KMS-11 (cell line): ENCODE measurements around the gene ANKRD10.

Experiments
- H2AFZ ChIP-seq: fragments of 200-600 bp; sonication (generic); 2 replicates; pipeline ENCODE4 v1.6.1; 2016; ENCODE audit warnings: antibody characterized with exemption, mixed run types, low read depth
- H3K27ac ChIP-seq: fragments of 200-600 bp; sonication (generic); 2 replicates; pipeline ENCODE4 v1.6.1; 2016; ENCODE audit warnings: mild to moderate bottlenecking, mixed run types
- H3K27me3 ChIP-seq: fragments of 200-600 bp; sonication (generic); 2 replicates; pipeline ENCODE4 v1.6.1; 2017; ENCODE audit warnings: mild to moderate bottlenecking, low read depth, mixed run types, moderate library complexity; ENCODE audit not compliant: insufficient read depth
- H3K36me3 ChIP-seq: fragments of 200-600 bp; sonication (generic); 2 replicates; pipeline ENCODE4 v1.6.1; 2017; ENCODE audit warnings: mild to moderate bottlenecking, mixed run types; ENCODE audit not compliant: insufficient read depth
- H3K4me1 ChIP-seq: fragments of 200-600 bp; sonication (generic); 2 replicates; pipeline ENCODE4 v1.6.1; 2016; ENCODE audit warnings: mild to moderate bottlenecking, low read depth, mixed run types; ENCODE audit not compliant: poor library complexity, severe bottlenecking
- H3K4me2 ChIP-seq: fragments of 200-600 bp; sonication (generic); 2 replicates; pipeline ENCODE4 v1.7.0; 2016; ENCODE audit warnings: mild to moderate bottlenecking, mixed run types
- H3K4me3 ChIP-seq: fragments of 200-600 bp; sonication (generic); IDR thresholded peaks from 2 replicates; pipeline ENCODE4 v1.6.1; 2017; ENCODE audit warnings: low read depth, low read length, mixed read lengths; ENCODE audit not compliant: insufficient read depth
- H3K79me2 ChIP-seq: fragments of 200-600 bp; sonication (generic); 2 replicates; pipeline ENCODE4 v1.6.1; 2016; ENCODE audit warnings: low read depth, mixed run types; ENCODE audit not compliant: insufficient read depth
- H3K9ac ChIP-seq: fragments of 200-600 bp; sonication (generic); 2 replicates; pipeline ENCODE4 v1.6.1; 2016; ENCODE audit warnings: mild to moderate bottlenecking, mixed run types
- H4K20me1 ChIP-seq: fragments of 200-600 bp; sonication (generic); 2 replicates; pipeline ENCODE4 v1.6.1; 2016; ENCODE audit warnings: mild to moderate bottlenecking, mixed run types; ENCODE audit not compliant: insufficient read depth
- CTCF ChIP-seq: fragments of 200-600 bp; sonication (generic); conservative IDR thresholded peaks from 2 replicates; pipeline ENCODE4 v1.6.1; 2017; ENCODE audit warnings: low read depth, mild to moderate bottlenecking, antibody characterized with exemption, low read length, moderate library complexity, mixed read lengths

ANKRD10 gene

GRCh38 chr13:110929104-110929777 lies 14.4 kb upstream of the ANKRD10 start:
- H3K27me3 ChIP-seq = no peaks in the 10 kb centered on the region
- H3K4me3 ChIP-seq = no peak overlapping the region
- H3K4me2 ChIP-seq = no peak overlapping the region
- H3K4me1 ChIP-seq = no peaks in the 10 kb centered on the region
- no peaks in the 10 kb centered on the region for H4K20me1 ChIP-seq
- TF ChIP-seq CTCF = no peak
- H2AFZ ChIP-seq = no peak overlapping the region
- no peaks in the 10 kb centered on the region for H3K36me3 ChIP-seq
- H3K27ac ChIP-seq = no peak overlapping the region
- no peaks in the 10 kb centered on the region for H3K79me2 ChIP-seq
- no peak overlapping the region for H3K9ac ChIP-seq

GRCh38 chr13:110925023-110925612 lies 10.2 kb upstream of the ANKRD10 start:
- Histone ChIP-seq H3K9ac (no peak overlapping the region), H3K79me2 (no peaks in the 10 kb centered on the region), H2AFZ (no peak overlapping the region), H4K20me1 (no peaks in the 10 kb centered on the region), H3K4me1 (no peaks in the 10 kb centered on the region), H3K36me3 (no peaks in the 10 kb centered on the region), H3K27ac (no peak overlapping the region), H3K27me3 (no peaks in the 10 kb centered on the region), H3K4me2 (no peak overlapping the region), H3K4me3 (no peak overlapping the region)
- no peak for TF ChIP-seq CTCF

GRCh38 chr13:110924639-110924934 lies 9.7 kb upstream of the ANKRD10 start:
- Histone ChIP-seq H3K27me3 (no peaks in the 10 kb centered on the region), H3K4me2 (no peak overlapping the region), H3K4me1 (no peaks in the 10 kb centered on the region), H3K79me2 (no peaks in the 10 kb centered on the region), H3K36me3 (no peaks in the 10 kb centered on the region), H3K9ac (no peak overlapping the region), H3K4me3 (no peak overlapping the region), H3K27ac (no peak overlapping the region), H4K20me1 (no peaks in the 10 kb centered on the region), H2AFZ (no peak overlapping the region)
- TF ChIP-seq CTCF = no peak

- Histone ChIP-seq H3K79me2 (no peaks in the 10 kb centered on the region), H3K27me3 (no peaks in the 10 kb centered on the region), H3K36me3 (no peaks in the 10 kb centered on the region), H3K4me2 (no peak overlapping the region), H3K27ac (no peak overlapping the region), H3K4me1 (no peaks in the 10 kb centered on the region), H3K9ac (no peak overlapping the region), H3K4me3 (no peak overlapping the region), H4K20me1 (no peaks in the 10 kb centered on the region), H2AFZ (no peak overlapping the region)
- no peak for TF ChIP-seq CTCF
Observed at GRCh38 chr13:110923777-110924638, 9.1 kb upstream of the ANKRD10 start.
